Measurements from ENCODE around the gene PPP5C.
"Not testable (repeated sequence)": the region's sequence is repeated elsewhere in the genome, so short reads cannot be mapped to it uniquely, and the experiment has no call there.

PPP5C gene

GRCh38 chr19:46410205-46411087, 63.6 kb downstream of the PPP5C start:
- DNase-seq = no peak

DNA sequence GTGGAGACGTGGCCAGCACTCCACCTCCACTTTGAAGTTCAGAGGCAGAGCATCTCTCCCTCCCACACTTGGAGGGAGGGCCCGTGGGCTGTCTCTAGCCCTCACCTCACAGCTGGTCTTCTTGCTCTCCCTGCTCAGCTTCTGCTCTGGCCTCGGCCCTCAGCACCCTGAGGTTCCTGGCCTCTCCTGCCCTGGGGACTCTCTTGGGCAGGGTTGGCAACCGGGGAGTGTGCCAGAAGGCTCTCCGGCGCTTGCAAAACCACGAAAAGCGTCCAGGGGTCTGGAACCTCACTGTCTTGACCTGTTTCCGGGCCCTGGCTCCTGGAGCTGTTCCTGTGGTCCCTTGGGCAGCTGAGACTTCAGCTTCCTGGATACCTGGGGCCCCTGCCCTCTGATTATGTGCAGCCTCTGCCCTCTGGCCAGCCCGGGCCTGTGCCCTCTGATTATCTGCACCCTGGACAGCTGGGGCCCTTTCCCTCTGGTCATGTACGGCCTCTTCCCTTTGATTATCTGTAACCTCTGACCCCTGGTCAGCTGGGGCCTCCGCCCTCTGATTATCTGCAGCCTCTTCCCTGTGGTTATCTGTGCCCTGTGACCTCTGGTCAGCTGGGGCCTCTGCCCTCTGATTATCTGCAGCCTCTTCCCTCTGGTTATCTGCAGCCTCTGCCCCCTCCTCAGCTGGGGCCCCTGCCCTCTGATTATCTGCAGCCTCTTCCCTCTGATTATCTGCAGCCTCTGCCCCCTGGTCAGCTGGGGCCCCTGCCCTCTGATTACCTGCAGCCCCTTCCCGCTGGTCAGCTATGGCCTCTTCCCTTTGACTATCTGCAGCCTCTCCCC, 64.4 kb downstream of the PPP5C start:
- no peak for DNase-seq

- no peak for DNase-seq
Measured at GRCh38 chr19:46411925-46412649, 65.2 kb downstream of the PPP5C start.

- DNase-seq = no peak
Measured at GRCh38 chr19:46412650-46413261, 65.9 kb downstream of the PPP5C start.

DNA sequence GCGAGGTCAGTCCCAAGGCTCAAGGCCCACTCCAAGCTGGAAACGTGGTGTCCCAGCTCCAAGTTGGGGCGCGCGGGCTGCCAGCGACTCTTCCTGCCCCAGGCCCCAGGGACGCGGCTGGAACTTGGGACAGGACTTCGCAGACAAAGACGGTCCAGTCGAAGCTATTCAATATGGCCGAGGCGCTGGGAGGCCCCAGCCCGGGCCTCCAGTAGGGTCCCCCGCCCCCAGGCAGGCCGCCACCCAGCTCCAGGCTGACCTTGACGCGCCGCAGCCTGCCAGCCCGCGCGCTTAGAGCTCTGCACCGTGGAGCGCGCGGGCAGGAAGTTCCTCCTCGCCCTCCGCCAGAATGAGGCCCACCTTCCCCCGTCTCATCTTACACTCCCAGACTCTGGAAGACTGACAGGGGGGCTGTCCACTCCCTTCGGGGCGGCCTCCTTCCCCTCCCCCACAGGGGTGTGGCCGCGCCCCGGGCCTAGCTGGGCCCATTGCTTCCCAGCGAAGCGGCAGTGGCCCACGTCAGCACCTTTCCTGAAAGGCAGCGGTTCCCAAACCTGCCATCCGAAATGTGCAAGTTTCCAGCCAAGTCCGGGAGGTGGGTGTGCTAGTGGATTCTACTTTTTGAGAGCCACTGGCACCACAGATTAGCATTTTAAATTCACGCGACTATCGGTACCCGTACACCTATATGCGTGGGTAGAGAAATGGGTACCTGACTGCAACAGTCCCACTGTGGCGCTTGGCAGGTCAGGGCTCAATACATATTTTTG, 66.6 kb downstream of the PPP5C start, which contains the start of gene CCDC8:
TSS of gene CCDC8 (minus strand) at position 303 of the 770 bp plus-strand sequence. CDS start 754 bp downstream, outside the sequence.
- peak; percentile 42 for DNase-seq

DNA sequence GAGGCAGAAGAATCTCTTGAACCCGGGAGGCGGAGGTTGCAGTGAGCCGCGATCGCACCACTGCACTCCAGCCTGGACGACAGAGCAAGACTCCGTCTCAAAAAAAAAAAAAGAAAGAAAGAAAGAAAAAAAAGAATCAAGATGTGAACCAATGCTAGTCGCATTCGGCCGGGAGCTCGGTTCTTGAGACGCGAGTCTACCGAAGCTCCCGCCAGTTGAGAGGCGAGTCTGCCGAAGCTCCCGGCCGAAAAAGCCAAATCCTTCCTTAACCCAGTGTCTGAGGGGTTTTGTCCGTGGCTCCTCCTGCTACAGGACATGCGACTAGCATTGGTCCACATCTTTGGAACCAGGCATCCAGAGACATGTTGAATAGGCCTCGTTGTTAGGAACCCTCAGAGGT, 68.0 kb downstream of the PPP5C start:
- DNase-seq = not testable (repeated sequence)

GRCh38 chr19:46415804-46416709, 69.2 kb downstream of the PPP5C start:
- peak; percentile 71 for DNase-seq

DNA sequence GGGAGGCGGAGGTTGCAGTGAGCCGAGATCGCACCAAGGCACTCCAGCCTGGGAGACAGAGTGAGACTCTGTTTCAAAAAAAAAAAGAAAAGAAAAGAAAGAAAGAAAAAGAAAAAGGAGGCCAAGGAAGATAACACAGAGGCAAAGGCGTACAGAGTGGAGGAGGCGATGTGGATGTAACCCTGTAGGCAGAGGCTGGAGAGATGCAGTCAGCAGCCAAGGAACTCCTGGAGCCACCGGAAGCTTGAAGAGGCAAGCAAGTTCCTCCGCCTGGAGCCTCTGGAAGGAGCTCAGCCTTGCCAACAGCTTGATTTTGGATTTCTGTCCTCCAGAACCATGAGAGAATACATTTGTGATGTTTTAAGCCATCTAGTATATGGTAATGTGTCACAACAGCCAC, 73.2 kb downstream of the PPP5C start:
- no peak for DNase-seq

GRCh38 chr19:46422344-46422743, 75.5 kb downstream of the PPP5C start:
- no peak for DNase-seq

DNA sequence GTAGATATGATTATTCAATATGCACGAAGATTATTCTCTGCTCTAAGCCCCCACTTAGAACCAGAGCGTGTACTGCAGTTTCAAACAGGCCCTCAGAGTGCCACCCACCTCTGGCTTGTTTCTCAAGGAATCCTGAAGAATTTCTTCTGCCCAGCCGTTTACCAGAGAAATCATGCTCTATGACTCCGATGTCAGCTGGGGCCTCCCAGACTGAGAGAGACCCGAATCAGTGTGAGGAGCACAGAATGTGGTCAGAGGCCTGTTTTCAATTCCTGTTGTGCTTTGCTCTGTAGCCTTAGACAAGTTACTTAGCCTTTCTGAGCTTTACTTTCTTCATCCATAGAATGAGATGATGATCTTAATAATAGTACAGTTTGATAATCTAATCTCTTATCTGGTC, 76.3 kb downstream of the PPP5C start:
- DNase-seq = no peak

- DNase-seq = no peak
Measured at GRCh38 chr19:46426035-46426505, 79.2 kb downstream of the PPP5C start.

DNA sequence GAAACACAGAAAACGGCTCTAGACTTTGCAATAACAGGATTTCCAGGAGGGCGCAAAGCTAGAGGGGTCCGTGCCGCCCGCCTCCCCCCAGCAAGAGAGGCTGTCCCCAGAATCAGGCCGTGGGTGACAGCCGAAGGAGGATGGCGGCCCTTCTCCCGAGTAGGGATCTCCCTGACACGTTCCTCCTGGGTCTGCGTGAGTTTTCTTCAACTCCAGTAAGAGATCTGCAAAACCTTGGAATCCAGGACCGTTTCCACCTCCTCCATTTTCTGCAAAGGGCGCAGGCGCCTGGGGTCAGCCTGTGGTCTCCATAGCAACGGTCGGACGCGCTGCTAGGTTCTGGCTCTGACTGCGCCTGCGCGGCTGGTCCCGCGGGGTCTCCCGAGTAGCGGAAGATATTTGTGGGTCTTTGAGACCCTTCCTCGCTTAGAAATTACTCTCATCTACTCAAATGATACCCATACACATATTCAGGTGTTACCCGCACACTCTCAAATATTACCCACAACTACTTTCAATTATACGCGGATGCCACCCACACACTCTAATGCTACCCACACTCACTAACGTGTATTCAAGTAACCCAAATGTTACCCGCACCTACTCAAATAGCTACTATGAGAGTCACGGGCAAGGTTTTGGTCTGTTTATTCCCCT, 79.7 kb downstream of the PPP5C start:
- DNase-seq = peak; percentile 27

DNA sequence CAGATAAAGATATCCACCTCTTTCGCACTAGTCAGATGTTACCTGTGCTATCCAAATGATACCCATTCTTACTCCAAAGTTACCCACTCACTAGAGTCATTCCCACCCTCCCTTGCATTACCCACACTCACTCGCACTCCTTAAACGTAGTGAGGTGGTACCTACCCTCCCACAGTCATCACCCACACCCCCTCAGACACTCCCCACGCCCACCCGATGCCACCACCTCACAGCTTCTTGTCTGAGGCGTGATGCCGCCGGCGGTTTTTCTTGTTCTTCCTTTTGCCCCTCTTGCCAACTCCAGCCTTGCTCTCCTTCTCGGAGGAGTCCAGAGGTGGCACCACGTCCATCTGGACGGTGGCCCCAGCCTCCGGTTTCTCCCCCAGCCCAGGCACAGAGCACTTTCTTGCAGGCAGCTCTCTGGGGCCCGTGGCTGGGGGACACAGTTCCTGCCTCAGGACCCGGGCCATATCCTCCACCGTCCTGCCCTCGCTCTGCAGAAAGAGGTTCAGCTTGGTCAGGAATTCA, 80.7 kb downstream of the PPP5C start:
- DNase-seq = no peak

GRCh38 chr19:46428239-46429135, 81.6 kb downstream of the PPP5C start, which contains the start of gene PNMA8C:
PNMA8C (minus strand) TSS chr19:46428936; CDS start chr19:46428359, 577 bp downstream.
- peak; percentile 51 for DNase-seq

GRCh38 chr19:46429999-46430398, 83.1 kb downstream of the PPP5C start:
- no peak for DNase-seq

GRCh38 chr19:46431824-46432223, 84.9 kb downstream of the PPP5C start:
- no peak for DNase-seq

- DNase-seq = not testable (repeated sequence)
Measured at GRCh38 chr19:46433470-46433869, 86.6 kb downstream of the PPP5C start.

DNA sequence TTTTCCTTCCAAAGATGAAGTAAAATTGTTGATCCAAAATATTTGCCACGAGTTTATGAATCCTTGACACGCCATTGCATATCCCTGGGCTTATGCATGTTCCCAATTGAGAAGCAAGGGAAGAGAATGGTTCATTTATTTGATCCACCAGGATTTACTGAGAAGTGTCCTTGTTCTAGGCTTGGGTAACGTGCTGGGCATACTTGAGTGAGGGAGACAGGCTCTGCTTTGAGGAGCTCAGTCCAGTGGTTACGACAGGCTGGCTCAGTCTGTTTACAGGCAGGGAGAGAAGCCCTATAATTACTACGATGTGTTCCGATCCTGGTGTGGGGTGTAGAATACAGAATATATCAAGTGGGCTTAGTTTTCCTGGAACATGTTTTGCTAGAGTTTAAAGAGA, 88.1 kb downstream of the PPP5C start:
- DNase-seq = no peak

All from DMS153 (cell line).